Ectodermal cell (in vitro differentiated cells): ENCODE data around the gene RBP3.

Experiments used
- H3K27ac ChIP-seq: 2 replicates; pipeline ENCODE4 v1.7.0; 2013; ENCODE audit warnings: mild to moderate bottlenecking, low read depth, low read length; ENCODE audit not compliant: insufficient read depth, poor library complexity, severe bottlenecking
- H3K27me3 ChIP-seq: 2 replicates; pipeline ENCODE4 v1.7.0; 2013; ENCODE audit warnings: mild to moderate bottlenecking, low read length; ENCODE audit not compliant: insufficient read depth, control insufficient read depth, poor library complexity, severe bottlenecking
- H3K36me3 ChIP-seq: one replicate; pipeline ENCODE4 v1.7.0; 2013; ENCODE audit warnings: low read length; ENCODE audit not compliant: control insufficient read depth, insufficient read depth
- H3K4me1 ChIP-seq: one replicate; pipeline ENCODE4 v1.7.0; 2013; ENCODE audit warnings: low read length; ENCODE audit not compliant: control insufficient read depth, insufficient read depth
- H3K4me3 ChIP-seq: 2 replicates; pipeline ENCODE4 v1.7.0; 2013; ENCODE audit warnings: low read depth, low read length, control low read depth; ENCODE audit not compliant: insufficient read depth
- H3K9me3 ChIP-seq: 2 replicates; pipeline ENCODE4 v1.7.0; 2013; ENCODE audit warnings: mild to moderate bottlenecking, low read length, moderate library complexity; ENCODE audit not compliant: control insufficient read depth
- WGBS, 2 experiments: methylation state at CpG; one replicate each; pipeline ENCODE4 v1.1.7; 2013; ENCODE audit warnings: missing lambda C conversion rate in 2 of 2; 5-methylcytosine and 5-hydroxymethylcytosine counted together

The RBP3 gene

DNA sequence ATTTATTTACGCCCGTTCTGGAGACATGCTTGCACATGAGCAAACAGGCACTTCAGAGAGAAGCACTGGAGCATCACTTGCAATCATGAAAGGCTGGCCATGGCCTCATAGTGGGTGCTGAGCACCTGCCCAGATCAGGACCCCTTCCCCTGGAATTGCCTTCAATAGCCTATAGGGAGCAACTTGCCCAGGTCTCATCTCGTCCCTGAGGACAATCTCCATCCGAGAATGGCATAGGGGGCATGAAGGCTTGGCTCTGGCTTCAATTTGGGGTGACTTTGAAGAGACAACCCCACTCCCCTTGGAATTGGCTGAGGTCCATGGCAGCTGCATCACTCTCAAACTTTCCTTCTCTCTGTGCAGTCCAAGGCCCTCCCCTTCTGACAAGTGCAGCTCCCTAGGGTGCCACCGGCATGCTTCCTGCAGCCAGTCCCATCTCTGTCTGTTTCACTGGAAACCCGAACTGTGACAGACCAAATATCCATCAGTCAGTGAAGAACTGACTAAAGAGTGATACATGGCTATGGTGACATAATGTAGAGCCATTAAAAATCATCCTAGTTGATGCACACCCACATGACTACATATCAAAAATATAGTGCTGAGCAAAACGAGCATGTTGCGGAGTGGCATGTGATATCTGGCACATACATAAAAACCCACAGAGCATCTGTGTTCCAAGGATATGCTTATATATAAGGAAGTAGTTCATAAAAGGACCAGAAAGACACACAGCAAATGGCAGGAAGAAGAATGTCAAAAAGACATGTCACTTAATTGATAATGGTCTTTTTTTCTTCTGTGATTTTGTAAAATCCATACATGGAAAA lies 13.5 kb upstream of the RBP3 start:
- 90% methylated on average over 7 to 8 of the region's 8 CpGs for WGBS, 2 experiments
- H3K9me3 ChIP-seq: no peaks in the 10 kb centered on the region
- no peaks in the 10 kb centered on the region for H3K36me3 ChIP-seq
- H3K4me1 ChIP-seq: no peaks in the 10 kb centered on the region
- H3K4me3 ChIP-seq: no peak overlapping the region
- H3K27me3 ChIP-seq: no peaks in the 10 kb centered on the region
- H3K27ac ChIP-seq: no peak overlapping the region

DNA sequence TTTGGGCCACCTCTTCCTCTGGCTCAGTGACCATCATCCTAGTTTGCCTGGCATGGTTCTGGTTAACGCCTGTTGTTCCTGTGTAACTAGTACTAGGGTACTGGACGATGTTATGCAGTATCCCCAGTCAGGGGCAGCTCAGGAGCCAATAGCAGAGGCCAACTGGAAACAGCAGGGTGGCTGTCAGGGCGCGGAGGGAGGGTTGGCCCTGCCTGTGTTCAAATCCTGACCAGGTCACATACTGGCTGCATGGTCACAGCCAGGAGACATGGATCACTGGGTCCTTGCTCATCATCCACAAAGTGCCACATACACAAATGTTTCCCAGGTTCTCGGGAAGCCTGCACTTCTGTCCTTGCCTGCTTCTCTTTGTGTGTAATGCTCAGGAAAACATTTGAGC lies 12.3 kb upstream of the RBP3 start:
- H3K27ac ChIP-seq: no peak overlapping the region
- H3K27me3 ChIP-seq: no peaks in the 10 kb centered on the region
- no peaks in the 10 kb centered on the region for H3K36me3 ChIP-seq
- WGBS, 2 experiments: 88% methylated on average over 5 of the region's 5 CpGs
- H3K4me1 ChIP-seq: no peaks in the 10 kb centered on the region
- H3K9me3 ChIP-seq: no peaks in the 10 kb centered on the region
- no peak overlapping the region for H3K4me3 ChIP-seq

DNA sequence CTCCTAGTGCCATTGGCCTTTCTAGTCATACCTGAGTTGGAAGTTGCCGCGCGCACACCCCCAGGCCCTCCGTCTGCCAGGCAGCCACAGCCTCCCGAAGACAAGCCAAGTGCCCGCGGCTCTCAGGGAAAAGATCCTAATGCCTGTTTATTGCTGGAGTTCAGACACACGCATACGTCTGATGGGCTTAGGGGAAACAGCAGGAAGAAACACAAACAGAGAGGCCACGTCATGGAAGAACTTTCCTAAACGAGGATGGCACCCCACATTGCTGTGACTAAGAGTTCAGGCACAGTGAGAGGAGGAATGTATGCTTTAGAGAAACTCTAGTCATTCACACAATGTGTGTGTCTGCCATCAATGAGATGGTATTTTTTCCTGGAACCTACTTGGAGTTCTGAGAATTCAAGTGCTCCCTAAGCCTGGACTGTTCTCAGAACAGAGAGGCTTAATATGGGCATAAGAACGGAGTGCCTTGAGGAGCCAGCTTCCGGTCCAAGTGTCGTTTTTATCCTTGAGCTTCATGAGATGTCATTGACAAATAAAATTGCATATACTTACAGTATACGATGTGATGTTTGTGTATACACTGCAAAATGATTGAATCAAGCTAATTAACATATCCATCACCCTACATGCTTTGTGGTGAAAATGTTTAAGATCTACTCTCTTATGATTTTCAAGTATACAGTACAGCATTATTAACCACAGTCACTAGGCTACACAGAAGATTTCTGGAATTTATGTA lies 11.6 kb upstream of the RBP3 start:
- H3K9me3 ChIP-seq: no peaks in the 10 kb centered on the region
- H3K27me3 ChIP-seq: no peaks in the 10 kb centered on the region
- H3K36me3 ChIP-seq: no peaks in the 10 kb centered on the region
- H3K4me3 ChIP-seq: no peak overlapping the region
- 89 to 90% methylated on average over 14 to 15 of the region's 15 CpGs for WGBS, 2 experiments
- no peaks in the 10 kb centered on the region for H3K4me1 ChIP-seq
- no peak overlapping the region for H3K27ac ChIP-seq

DNA sequence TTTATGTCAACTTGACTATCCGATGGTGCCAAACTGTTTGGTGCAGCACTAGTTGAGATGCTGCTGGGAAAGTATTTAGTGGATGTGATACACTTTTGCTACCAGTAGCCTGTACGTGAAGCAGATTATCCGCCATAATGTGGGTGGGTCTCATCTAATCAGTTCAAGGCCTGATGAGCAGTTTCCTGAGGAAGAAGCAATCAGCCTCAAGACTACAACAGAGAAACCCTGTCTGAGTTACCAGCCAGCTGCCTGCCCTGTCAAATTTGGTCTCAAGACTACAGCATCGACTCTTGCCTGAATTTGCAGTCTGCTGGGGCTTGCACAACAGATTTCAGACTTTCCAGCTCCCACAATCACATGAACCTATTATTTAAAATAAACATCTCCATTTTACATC lies 10.9 kb upstream of the RBP3 start:
- Histone ChIP-seq H3K27me3 (no peaks in the 10 kb centered on the region), H3K9me3 (no peaks in the 10 kb centered on the region), H3K27ac (no peak overlapping the region), H3K4me1 (no peaks in the 10 kb centered on the region), H3K4me3 (no peak overlapping the region), H3K36me3 (no peaks in the 10 kb centered on the region)
- 94 to 96% methylated on average over 4 of the region's 4 CpGs for WGBS, 2 experiments

DNA sequence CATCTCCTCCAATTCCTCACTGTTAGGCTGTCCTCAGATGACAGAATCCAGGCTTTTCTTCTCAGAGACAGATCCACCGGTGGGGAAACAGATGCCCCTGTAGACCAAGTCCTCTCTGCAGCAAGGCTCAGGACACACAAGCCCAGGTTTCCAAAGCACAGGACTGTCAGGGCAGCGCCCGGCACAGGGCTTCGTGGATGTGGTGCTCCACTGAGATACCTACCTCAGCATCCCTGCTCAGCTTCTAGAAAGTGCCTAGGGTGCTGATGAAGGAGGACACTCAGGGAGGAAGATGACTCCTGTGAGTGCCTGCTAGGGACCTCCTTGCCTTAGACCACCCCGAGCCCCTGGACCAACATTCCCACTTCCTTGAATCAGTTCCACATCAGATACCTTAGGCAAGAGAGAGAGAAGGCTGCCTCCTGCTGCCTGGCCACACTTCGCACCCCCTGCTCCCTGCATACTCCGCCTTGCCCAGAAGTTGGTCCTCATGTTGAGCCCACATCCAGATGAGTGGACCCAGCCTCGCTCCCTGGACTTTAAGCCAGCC lies 8.9 kb upstream of the RBP3 start:
- 91 to 94% methylated on average over 8 of the region's 8 CpGs for WGBS, 2 experiments
- Histone ChIP-seq H3K36me3 (no peaks in the 10 kb centered on the region), H3K4me1 (no peaks in the 10 kb centered on the region), H3K4me3 (no peak overlapping the region), H3K27me3 (no peaks in the 10 kb centered on the region), H3K9me3 (no peaks in the 10 kb centered on the region), H3K27ac (no peak overlapping the region)

DNA sequence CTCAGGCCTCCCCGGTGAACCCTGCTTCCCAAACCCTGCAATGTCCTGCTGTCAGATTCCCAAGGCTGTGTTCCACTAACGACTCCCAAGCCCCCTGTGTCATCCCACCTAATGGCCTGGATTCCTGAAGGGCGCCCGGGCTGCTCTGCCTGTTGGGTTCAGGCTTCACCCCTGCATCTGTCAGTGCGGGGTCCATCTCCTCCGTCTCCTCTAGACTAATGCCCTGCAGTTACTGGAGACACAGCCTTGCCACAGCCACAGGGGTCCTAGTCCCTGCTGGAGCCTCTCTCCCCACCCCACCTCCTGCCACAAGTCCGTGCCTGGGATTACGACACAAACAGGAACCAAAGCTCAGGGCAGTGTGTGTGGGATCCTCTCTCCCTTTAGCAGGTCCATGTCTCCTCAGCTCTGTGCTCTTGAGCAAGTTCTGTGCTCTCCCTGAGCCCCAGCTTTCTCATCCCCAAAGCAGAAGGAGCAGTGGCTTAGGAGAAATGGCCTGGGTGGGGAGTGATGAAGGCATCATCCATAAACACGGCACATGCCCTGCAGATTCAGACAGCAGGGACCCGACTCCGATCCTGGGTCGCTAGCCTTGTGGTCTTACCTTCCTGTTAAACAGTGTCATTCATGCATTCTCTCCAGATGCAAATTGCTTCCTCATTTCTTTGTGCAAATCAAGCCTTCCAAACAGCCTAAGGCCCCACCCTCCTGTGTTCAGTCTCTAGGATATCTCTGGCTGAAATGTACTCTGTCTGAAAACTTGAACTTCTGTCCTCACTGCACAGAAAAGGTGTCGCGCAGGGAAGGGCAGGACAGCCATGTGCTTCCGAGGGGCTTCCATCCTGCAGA lies 8.2 kb upstream of the RBP3 start:
- no peaks in the 10 kb centered on the region for H3K27me3 ChIP-seq
- whole genome bisulfite sequencing, 2 experiments: 85 to 87% methylated on average over 15 of the region's 15 CpGs

DNA sequence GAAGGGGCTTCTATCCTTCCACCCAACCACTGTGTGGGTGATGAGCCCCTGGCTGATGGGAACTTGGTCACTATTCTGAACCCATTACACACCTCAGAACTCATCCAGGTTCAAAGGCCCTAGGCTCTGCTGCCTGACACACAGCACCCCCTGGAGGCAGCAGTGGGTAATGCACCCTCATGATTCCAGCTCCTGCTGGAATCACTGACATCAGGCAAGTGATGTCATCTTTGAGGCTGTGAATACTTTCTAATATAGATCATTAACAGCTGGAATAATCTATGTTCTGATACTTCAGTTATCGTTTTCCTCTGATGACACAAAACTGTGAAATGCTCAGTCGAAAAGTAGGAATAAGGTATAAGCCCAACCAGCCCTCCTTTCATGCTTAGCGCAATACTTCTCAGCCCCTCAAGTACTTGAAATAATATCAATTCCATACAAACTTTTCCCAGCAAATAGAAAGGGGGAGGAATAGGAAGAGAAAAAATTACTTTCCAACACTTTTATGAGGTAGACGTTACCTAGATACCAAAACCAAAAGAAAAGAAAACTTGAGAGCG lies 7.5 kb upstream of the RBP3 start:
- no peaks in the 10 kb centered on the region for H3K9me3 ChIP-seq
- no peak overlapping the region for H3K27ac ChIP-seq
- no peak overlapping the region for H3K4me3 ChIP-seq
- H3K27me3 ChIP-seq: no peaks in the 10 kb centered on the region
- 74 to 78% methylated on average over 4 to 5 of the region's 5 CpGs for WGBS, 2 experiments
- H3K36me3 ChIP-seq: no peaks in the 10 kb centered on the region
- no peaks in the 10 kb centered on the region for H3K4me1 ChIP-seq

More for the DNA sequence above, 8.2 kb upstream of the RBP3 start:
- H3K27ac ChIP-seq: no peak overlapping the region
- H3K36me3 ChIP-seq: no peaks in the 10 kb centered on the region
- H3K9me3 ChIP-seq: no peaks in the 10 kb centered on the region
- H3K4me1 ChIP-seq: no peaks in the 10 kb centered on the region
- no peak overlapping the region for H3K4me3 ChIP-seq

DNA sequence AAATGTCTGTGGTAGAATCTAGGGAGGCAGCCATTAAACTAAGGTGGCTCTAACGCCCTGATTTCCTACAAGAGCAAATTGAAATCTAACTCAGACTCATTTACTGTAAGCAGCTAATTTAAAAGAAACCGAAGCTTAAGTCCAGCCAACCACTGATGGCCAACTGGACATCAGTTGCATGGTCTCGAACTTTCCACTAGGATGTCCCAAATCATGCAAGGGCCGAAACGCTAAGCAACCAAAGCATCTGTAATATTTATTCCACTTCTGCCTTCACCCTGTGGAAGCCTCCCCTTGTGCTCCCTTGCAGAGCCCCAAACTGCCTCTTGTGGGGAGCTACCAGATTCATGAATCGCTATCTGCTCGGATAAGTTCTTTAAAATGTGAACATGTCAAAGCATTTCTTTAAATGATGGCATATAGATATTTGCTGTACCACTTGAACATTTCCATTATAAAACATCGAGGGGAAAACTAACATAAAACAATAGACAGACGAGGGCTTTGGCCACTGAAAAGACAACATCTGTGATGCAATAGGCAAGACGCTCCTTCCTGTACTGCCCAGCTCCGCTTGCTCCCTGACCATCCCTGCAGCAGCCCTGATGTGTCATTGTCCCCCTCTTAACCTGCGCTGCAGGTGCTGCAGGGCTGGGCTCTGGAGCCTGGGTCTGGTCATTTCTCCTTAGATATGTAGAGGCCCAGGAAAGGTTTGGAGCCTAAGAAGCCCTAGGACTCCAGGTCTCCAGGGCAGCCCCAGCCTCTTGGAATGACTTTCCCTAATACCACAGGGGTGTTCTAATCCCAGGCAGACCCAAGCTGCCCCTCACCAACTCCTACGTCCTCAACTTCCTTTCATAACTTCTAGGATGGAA lies 2.9 kb upstream of the RBP3 start:
- Histone ChIP-seq H3K27ac (no peak overlapping the region), H3K27me3 (no peaks in the 10 kb centered on the region), H3K36me3 (no peaks in the 10 kb centered on the region), H3K4me3 (no peak overlapping the region), H3K4me1 (no peaks in the 10 kb centered on the region), H3K9me3 (no peaks in the 10 kb centered on the region)
- WGBS, 2 experiments: 90 to 93% methylated on average over 13 of the region's 13 CpGs
